ENCODE measurements around the gene ICAM1. TPM values are rescaled to one million over a fixed set of nuclear protein-coding genes. Genes with fewer than 3 reads are reported as not detected.

Gene ICAM1
- total and polyA plus RNA-seq, 2 of the 8 experiments (the other 6 are each of a cell fraction or from before 2014, with no cell fraction given): 4.0 to 9.4 TPM

Small RNA genes within 50 kb of the gene (microRNA-seq; reads per million reads assigned to microRNA genes)
- 0 reads per million in 2 experiments for gene MIR4322 (ENCODE audit: borderline microRNAs expressed in 2 of 2, borderline number of aligned reads in 2 of 2, borderline replicate concordance in 1 of 2)

Small RNA genes within 50 kb of the gene (small RNA-seq; reads per million reads assigned to genes)
- not detected for gene AC011511.1 (ENCODE audit: insufficient read depth)
- gene AC011511.4 (ENCODE audit: insufficient read depth): not detected
- not detected for gene MIR4322 (ENCODE audit: insufficient read depth)

Other genes starting within 250 kb of the ICAM1 start
- gene SHFL, start 184.8 kb upstream of the ICAM1 start, total RNA-seq (2021; fragmentation: NEBNext Ultra II Directional; extraction: Animal tissue kit (Norgen Biotek cat#: 25700)): 24.5 and 25.3 TPM in 2 replicates
- 37.1 and 47.0 TPM in 2 replicates for gene SHFL, start 184.8 kb upstream of the ICAM1 start, polyA plus RNA-seq (2011; rRNA removed)
- gene ANGPTL6, start 168.4 kb upstream of the ICAM1 start, total RNA-seq (2021; fragmentation: NEBNext Ultra II Directional; extraction: Animal tissue kit (Norgen Biotek cat#: 25700)): not detected in 2 replicates
- gene ANGPTL6, start 168.4 kb upstream of the ICAM1 start, polyA plus RNA-seq (2011; rRNA removed): 0.20 and 0.38 TPM in 2 replicates
- gene PPAN, start 164.8 kb upstream of the ICAM1 start, total RNA-seq (2021; fragmentation: NEBNext Ultra II Directional; extraction: Animal tissue kit (Norgen Biotek cat#: 25700)): 72.6 and 74.4 TPM in 2 replicates
- 48.8 and 74.7 TPM in 2 replicates for gene PPAN, start 164.8 kb upstream of the ICAM1 start, polyA plus RNA-seq (2011; rRNA removed)
- gene P2RY11, start 159.4 kb upstream of the ICAM1 start, total RNA-seq (2021; fragmentation: NEBNext Ultra II Directional; extraction: Animal tissue kit (Norgen Biotek cat#: 25700)): 17.8 and 18.0 TPM in 2 replicates
- gene P2RY11, start 159.4 kb upstream of the ICAM1 start, polyA plus RNA-seq (2011; rRNA removed): 9.2 and 16.2 TPM in 2 replicates
- gene EIF3G, start 151.2 kb upstream of the ICAM1 start, total RNA-seq (2021; fragmentation: NEBNext Ultra II Directional; extraction: Animal tissue kit (Norgen Biotek cat#: 25700)): 281 and 284 TPM in 2 replicates
- 238 and 426 TPM in 2 replicates for gene EIF3G, start 151.2 kb upstream of the ICAM1 start, polyA plus RNA-seq (2011; rRNA removed)
- 208 and 210 TPM in 2 replicates for gene DNMT1, start 76.2 kb upstream of the ICAM1 start, total RNA-seq (2021; fragmentation: NEBNext Ultra II Directional; extraction: Animal tissue kit (Norgen Biotek cat#: 25700))
- 101 and 121 TPM in 2 replicates for gene DNMT1, start 76.2 kb upstream of the ICAM1 start, polyA plus RNA-seq (2011; rRNA removed)
- gene S1PR2, start 39.8 kb upstream of the ICAM1 start, total RNA-seq (2021; fragmentation: NEBNext Ultra II Directional; extraction: Animal tissue kit (Norgen Biotek cat#: 25700)): 18.7 and 19.4 TPM in 2 replicates
- gene S1PR2, start 39.8 kb upstream of the ICAM1 start, polyA plus RNA-seq (2011; rRNA removed): 16.2 and 17.5 TPM in 2 replicates
- gene MRPL4, start 18.9 kb upstream of the ICAM1 start, total RNA-seq (2021; fragmentation: NEBNext Ultra II Directional; extraction: Animal tissue kit (Norgen Biotek cat#: 25700)): 82.3 and 90.7 TPM in 2 replicates
- 187 and 282 TPM in 2 replicates for gene MRPL4, start 18.9 kb upstream of the ICAM1 start, polyA plus RNA-seq (2011; rRNA removed)
- gene ICAM4, start 15.8 kb downstream of the ICAM1 start, total RNA-seq (2021; fragmentation: NEBNext Ultra II Directional; extraction: Animal tissue kit (Norgen Biotek cat#: 25700)): 1.3 and 1.5 TPM in 2 replicates
- 4.1 and 6.3 TPM in 2 replicates for gene ICAM4, start 15.8 kb downstream of the ICAM1 start, polyA plus RNA-seq (2011; rRNA removed)
- 1.9 and 4.8 TPM in 2 replicates for gene ICAM5, start 18.8 kb downstream of the ICAM1 start, total RNA-seq (2021; fragmentation: NEBNext Ultra II Directional; extraction: Animal tissue kit (Norgen Biotek cat#: 25700))
- 3.9 and 9.0 TPM in 2 replicates for gene ICAM5, start 18.8 kb downstream of the ICAM1 start, polyA plus RNA-seq (2011; rRNA removed)
- 4.6 and 5.1 TPM in 2 replicates for gene ZGLP1, start 38.7 kb downstream of the ICAM1 start, total RNA-seq (2021; fragmentation: NEBNext Ultra II Directional; extraction: Animal tissue kit (Norgen Biotek cat#: 25700))
- gene ZGLP1, start 38.7 kb downstream of the ICAM1 start, polyA plus RNA-seq (2011; rRNA removed): 4.2 and 8.2 TPM in 2 replicates
- gene FDX2, start 44.9 kb downstream of the ICAM1 start, total RNA-seq (2021; fragmentation: NEBNext Ultra II Directional; extraction: Animal tissue kit (Norgen Biotek cat#: 25700)): 27.0 and 27.8 TPM in 2 replicates
- 64.4 and 80.2 TPM in 2 replicates for gene FDX2, start 44.9 kb downstream of the ICAM1 start, polyA plus RNA-seq (2011; rRNA removed)
- 70.5 and 72.4 TPM in 2 replicates for gene RAVER1, start 62.4 kb downstream of the ICAM1 start, total RNA-seq (2021; fragmentation: NEBNext Ultra II Directional; extraction: Animal tissue kit (Norgen Biotek cat#: 25700))
- 5.7 and 17.1 TPM in 2 replicates for gene RAVER1, start 62.4 kb downstream of the ICAM1 start, polyA plus RNA-seq (2011; rRNA removed)
- gene ICAM3, start 68.5 kb downstream of the ICAM1 start, total RNA-seq (2021; fragmentation: NEBNext Ultra II Directional; extraction: Animal tissue kit (Norgen Biotek cat#: 25700)): 16.5 TPM in 2 replicates
- 15.4 and 18.9 TPM in 2 replicates for gene ICAM3, start 68.5 kb downstream of the ICAM1 start, polyA plus RNA-seq (2011; rRNA removed)
- gene TYK2, start 109.5 kb downstream of the ICAM1 start, total RNA-seq (2021; fragmentation: NEBNext Ultra II Directional; extraction: Animal tissue kit (Norgen Biotek cat#: 25700)): 40.8 and 42.7 TPM in 2 replicates
- 32.1 and 47.6 TPM in 2 replicates for gene TYK2, start 109.5 kb downstream of the ICAM1 start, polyA plus RNA-seq (2011; rRNA removed)
- 162 and 164 TPM in 2 replicates for gene CDC37, start 132.4 kb downstream of the ICAM1 start, total RNA-seq (2021; fragmentation: NEBNext Ultra II Directional; extraction: Animal tissue kit (Norgen Biotek cat#: 25700))
- gene CDC37, start 132.4 kb downstream of the ICAM1 start, polyA plus RNA-seq (2011; rRNA removed): 181 and 285 TPM in 2 replicates
- gene PDE4A, start 149.4 kb downstream of the ICAM1 start, total RNA-seq (2021; fragmentation: NEBNext Ultra II Directional; extraction: Animal tissue kit (Norgen Biotek cat#: 25700)): 4.4 and 5.0 TPM in 2 replicates
- gene PDE4A, start 149.4 kb downstream of the ICAM1 start, polyA plus RNA-seq (2011; rRNA removed): 2.0 and 3.4 TPM in 2 replicates
- 80.6 and 82.0 TPM in 2 replicates for gene KEAP1, start 232.2 kb downstream of the ICAM1 start, total RNA-seq (2021; fragmentation: NEBNext Ultra II Directional; extraction: Animal tissue kit (Norgen Biotek cat#: 25700))
- 106 and 117 TPM in 2 replicates for gene KEAP1, start 232.2 kb downstream of the ICAM1 start, polyA plus RNA-seq (2011; rRNA removed)
- gene S1PR5, start 246.3 kb downstream of the ICAM1 start, total RNA-seq (2021; fragmentation: NEBNext Ultra II Directional; extraction: Animal tissue kit (Norgen Biotek cat#: 25700)): 8.6 and 8.7 TPM in 2 replicates
- gene S1PR5, start 246.3 kb downstream of the ICAM1 start, polyA plus RNA-seq (2011; rRNA removed): 2.4 and 3.6 TPM in 2 replicates

Data from H1 (cell line).